NK-92 (cell line): ENCODE data around the gene MSL3B.
"Not testable (repeated sequence)": the region's sequence is repeated elsewhere in the genome, so short reads cannot be mapped to it uniquely, and the experiment has no call there.

Experiments
- DNase-seq: peaks from one replicate; lab custom pipeline; 2025; ENCODE audit not compliant: unreplicated experiment; lab: John Stamatoyannopoulos, UW

Gene MSL3B

GRCh38 chr2:233867993-233868532 lies at the start of gene MSL3B:
Gene MSL3B, minus strand, starts transcription at chr2:233868386.
- no peak for DNase-seq

DNA sequence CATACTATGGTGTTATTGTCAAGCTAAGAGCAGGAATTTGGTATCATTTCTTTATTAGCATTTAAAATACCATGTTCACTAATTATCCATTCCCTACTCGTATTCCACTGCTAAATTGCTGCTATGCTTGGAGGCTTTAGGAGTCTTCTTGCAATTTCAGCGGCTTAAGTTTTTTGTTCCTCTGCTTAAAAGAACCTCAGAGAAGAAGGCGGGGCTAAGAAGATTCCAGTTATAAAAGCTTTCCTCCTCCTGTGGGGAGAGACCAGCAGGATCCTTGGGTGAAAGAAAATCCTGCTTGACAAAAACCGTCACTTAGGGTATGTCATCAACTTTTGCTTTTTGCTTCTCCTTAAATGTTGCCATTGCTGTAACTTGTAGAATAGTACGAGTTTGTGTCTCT lies 48.9 kb upstream of the MSL3B start, which contains the start of gene TRPM8:
Gene TRPM8 (plus strand): TSS at position 258 of the 400 bp plus-strand sequence. CDS start 9,165 bp downstream, outside the sequence.
- DNase-seq = no peak

DNA sequence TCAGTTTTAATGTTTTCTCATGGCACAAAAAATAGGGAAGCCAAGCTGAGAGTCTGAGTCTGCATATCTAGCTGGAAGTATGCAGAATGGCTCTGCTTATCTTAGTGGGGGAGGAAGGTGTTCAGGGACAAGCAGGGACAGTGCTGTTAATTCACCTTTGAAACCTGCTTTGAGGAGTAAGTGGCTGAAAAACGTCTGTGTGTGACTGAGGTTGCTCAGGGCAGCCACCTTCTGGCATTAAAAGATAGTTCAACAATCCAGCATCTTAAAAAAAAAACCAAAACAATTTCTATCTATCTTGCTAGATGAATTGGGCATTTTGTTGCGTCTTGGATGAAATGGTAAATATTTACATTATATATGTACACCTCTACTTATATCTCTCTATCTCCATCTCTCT lies 46.9 kb upstream of the MSL3B start:
- no peak for DNase-seq

GRCh38 chr2:233912691-233913423 lies 44.7 kb upstream of the MSL3B start:
- DNase-seq = no peak

- no peak for DNase-seq
These were observed 39.4 kb upstream of the MSL3B start for GRCh38 chr2:233907627-233908026.

DNA sequence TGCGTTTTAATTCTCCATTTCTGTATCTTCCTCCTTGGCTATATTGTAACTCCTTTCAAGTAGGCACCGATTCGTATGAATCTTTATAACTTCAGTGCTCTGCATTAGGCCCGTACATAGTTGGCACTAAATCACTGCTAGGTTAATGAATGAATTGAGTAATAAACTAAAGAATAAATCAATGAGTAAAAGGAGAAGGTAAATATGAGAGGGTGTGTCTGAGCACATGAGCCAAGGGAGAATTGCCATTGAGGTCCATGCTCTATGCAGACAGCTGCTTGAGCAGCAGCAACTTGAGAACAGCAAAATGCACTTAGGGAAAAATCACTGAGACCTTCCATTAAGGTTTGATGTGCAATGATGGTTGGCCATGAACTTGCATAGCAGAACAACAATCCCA lies 37.8 kb upstream of the MSL3B start:
- no peak for DNase-seq

DNA sequence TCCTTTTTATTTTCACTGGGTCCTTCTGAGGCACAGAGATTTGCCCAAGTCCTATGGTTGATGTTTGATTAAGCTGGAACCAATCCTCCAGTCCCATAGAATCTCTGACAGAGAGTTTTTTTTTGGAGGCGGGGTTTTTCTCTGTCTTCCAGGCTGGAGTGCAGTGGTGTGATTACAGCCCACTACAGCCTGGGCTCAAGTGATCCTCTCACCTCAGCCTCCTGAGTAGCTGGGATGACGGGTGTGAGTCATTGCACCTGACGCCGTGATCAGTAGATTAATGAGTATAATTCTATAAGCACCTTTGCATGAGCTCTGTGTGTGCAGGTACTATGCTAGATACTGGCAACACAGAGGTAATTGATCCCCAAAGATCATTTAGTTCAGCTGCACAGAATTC lies 33.7 kb upstream of the MSL3B start:
- no peak for DNase-seq

DNA sequence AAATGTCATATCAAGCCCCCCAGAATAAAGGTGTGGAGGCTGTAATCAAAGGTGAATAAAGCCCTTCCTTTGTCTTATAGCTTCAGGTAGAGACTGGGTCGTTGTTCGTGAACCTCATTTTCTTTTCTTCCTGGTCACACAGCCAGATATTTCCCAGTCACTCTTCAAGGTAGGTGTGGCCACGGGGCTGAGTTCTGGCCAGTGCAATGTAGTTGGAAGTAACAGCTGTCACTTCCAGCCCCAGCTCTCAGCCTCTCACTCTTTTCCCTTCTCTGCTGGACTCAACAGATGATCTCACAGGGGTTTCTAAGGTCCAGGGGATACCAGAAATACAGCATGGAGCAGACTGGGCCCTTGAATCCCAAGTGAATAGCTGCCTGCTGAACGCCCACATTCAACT lies 33.2 kb upstream of the MSL3B start:
- no peak for DNase-seq

- DNase-seq = not testable (repeated sequence)
These were observed 28.1 kb upstream of the MSL3B start for GRCh38 chr2:233896253-233896652.

- DNase-seq = no peak
These were observed 24.6 kb upstream of the MSL3B start for GRCh38 chr2:233892793-233893192.

DNA sequence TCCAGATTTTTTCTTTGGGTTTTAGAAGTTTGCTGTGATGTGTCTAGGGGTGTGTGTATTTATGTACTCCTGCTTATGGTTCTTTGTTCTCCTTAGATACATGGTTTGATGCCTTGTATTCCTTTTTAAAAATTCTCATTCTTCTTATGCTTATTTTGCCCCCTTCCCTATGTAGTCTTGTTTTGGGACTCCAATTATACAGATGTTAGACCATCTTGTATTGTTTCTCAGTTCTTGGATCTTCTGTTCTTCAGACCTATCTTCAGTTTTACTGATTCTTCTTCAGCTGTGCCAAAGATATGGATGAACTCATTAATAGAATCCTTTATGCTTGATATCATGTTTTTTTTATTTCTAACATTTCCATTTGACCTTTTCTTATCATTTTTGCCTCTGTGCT lies 14.2 kb upstream of the MSL3B start:
- no peak for DNase-seq

DNA sequence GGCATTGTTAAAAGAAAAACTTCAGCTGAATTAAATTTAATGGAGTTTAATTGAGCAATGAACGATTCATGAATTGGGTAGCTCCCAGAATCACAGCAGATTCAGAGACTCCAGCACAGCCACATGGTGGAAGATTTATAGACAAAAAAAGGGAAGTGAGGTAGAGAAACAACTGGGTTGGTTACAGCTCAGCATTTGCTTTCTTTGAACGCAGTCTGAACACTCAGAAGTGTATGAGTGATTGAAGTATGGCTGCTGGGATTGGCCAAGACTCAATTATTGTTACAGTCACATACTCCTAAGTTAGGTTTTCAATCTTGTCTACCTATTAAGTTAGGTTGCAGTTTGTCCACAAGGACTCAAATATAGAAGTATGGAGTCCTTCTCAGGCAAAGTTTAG lies 3.9 kb upstream of the MSL3B start:
- not testable (repeated sequence) for DNase-seq

DNA sequence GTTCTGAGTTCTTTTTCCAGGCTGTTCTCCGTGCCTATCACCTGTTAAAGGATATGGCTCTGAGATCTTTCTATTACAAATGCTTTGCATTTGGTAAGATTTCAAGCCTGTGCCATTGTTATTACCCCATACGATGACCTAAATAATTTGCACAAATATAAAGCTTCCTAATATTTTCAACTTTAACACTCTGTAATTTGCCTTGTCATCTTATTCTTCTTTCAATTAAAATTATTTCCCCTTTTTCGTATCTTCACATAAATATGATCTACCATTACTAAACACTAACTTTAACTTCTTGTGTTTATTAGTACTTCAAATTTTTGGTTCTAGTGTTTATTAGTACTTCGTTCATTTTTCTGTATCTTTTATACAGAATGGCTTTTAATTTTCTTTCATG lies 3.2 kb upstream of the MSL3B start:
- no peak for DNase-seq

- DNase-seq = no peak
These were observed 1.7 kb downstream of the MSL3B start for GRCh38 chr2:233866479-233866878.

DNA sequence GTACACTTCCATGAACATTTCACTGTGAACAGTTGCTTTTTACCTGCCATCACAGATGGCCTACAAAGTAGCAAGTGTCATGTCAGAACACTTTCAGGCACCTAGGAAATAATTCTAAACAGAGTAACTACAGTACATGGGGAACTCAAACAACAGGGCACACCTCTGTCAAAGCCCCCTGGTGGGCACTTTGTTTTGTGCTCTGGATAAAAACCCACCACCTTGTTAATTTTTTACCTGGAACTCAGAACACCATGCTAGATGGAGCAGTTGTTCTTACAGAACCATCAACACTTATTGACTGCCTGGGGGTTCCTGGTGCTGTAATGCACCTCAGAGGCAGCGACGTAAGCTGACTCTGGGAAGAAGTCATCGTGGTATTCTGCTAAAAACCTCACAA lies 2.3 kb downstream of the MSL3B start:
- DNase-seq = no peak

- DNase-seq = no peak
These were observed 5.9 kb downstream of the MSL3B start for GRCh38 chr2:233862261-233862768.

DNA sequence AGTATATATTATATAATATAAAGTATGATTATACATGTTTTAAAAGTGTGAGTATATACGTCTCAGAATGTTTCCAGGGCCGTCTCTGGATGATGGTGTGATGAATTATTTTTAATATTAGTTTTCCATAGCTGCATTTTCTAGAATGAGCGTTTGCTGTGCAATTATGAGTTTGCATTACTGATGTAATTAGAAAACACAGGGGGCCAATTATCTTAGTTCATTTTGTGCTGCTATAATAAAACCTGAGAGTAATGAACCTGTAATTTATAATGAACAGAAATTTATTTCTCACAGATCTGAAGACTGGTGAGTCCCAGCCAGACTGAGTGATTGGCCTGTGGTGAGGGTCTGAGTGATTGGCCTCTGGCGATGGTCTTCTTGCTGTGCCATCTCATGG lies 9.9 kb downstream of the MSL3B start:
- DNase-seq = no peak

DNA sequence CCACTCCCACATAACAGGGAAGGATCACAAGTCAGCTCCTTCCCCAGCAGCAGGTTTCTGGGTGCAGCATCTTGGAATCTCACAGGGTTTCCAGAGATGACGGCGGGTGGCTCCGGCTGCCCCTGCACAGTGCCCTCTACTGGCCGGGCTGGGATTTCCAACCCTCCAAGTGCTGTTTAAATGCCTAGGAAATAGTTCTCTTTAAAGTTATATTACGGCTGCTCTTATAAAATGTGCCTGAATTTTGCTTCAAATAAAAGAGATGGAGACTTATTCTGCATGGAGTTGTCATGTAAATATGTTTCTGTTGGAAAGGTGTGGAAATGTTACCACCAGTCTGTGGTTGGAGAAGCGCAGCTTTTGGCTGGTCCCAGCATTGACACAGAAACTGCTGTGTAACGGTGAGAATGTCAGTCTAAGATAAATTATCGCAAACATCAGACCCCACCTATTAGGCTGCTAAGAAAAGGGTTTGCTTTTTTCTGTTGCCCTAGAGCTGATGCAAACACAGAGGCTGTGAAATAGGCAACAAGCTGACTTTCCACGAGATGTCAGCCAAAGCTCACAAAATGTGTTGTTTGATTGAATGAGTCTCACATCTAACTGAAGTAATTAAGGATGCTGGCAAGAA lies 10.6 kb downstream of the MSL3B start:
- no peak for DNase-seq

DNA sequence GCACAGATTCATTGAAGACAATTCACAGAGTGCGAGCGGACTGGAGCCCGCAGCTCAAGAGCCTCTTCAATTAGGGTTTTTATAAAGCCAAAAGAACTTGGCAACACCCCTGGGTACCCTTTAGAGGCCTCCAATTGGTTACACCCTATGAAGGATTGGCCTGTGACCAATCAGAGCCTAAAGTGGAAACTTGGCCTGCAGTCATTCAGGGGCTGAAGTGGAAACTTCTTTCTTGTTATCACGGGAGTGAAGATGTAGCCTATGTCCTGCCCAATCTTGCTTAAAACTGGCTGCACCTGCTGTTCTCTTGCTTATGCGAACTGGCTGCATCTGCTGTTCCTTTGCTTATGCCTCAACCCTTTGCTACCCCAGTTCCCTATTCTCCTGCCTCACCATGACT lies 12.0 kb downstream of the MSL3B start:
- DNase-seq = no peak

DNA sequence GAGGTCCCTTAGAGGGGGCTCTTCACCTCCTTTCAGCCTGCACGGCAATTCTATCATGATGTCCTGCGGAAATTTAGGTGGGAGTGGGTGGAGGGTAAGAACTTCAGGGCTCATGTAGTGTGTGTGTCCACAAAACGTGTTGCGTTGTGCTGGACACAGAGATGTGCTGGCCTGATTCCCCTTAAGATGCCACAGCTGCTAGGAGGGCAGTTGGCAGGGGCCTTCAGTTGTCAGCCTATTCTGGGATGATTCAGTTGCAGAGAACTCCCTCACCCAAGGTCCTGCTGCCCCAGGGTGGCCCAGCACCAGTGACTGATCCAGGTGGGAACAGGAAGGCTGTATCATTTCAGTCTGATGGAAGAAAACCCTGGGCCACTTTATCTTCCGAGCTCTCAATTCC lies 12.8 kb downstream of the MSL3B start:
- no peak for DNase-seq

DNA sequence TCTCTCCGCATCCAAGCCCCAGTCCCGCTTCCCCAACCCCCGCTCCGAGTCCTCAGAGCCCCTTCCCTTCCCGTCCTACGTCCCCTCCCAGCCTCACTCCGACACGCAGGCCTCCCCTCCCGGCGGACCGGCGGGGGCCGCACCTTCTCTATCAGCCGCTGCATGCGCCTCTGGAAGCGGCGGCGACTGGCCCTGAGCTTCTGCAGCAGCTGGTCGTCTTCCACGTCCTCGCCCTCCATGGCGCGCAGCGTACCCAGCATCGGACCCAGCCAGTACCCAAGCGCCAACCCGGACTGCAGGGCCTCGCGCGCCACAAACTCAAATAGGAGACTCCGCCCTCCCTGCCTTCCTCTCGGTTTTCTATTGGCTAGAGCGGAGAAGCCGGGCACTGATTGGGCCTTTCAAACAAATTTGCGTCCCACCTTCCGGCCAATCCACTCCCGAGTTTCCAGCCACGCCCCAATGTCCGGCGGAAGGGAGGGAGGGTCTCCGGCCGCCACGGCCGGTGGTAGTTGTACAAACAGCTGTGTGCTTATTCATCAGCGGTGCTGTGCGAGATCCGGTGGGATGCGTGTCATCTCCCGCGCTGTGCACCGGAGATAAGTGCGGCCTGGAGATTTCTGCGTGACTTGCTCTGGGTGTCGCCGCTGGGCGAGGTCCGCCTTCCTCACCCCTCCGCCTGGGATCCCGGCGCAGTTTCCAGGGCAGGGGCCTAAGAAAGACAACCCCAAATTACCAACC lies 13.8 kb downstream of the MSL3B start, which contains the start of gene HJURP:
Gene HJURP (minus strand): TSS at position 295 of the 741 bp plus-strand sequence. CDS start 35 bp downstream, at position 260.
- DNase-seq = peak; percentile 46
